Lower leg skin (tissue), 4 donors: ENCODE results near the gene IGSF5. TPM values are rescaled to one million over a fixed set of nuclear protein-coding genes. Genes with fewer than 3 reads are reported as not detected.

ENCODE experiments used
- DNase-seq, 2 donors: peaks; one replicate each; pipeline ENCODE4 v3.0.0-alpha.2; 2019; ENCODE audit warnings: low spot score in 2 of 2
- H3K4me3 ChIP-seq: fragments of 200-600 bp; sonication (generic); 2 replicates; pipeline ENCODE4 v1.5.1; 2017; ENCODE audit warnings: mild to moderate bottlenecking, low read depth; ENCODE audit not compliant: poor library complexity, severe bottlenecking
- POLR2A ChIP-seq, 2 donors: fragments of 450-650 bp; IDR thresholded peaks; one replicate each; pipeline ENCODE4 v1.6.1; 2016 to 2017; ENCODE audit warnings: antibody characterized with exemption in 2 of 2, mild to moderate bottlenecking in 1 of 2, moderate library complexity in 1 of 2
- WGBS, 2 donors: methylation state at CpG; one replicate each; pipeline ENCODE4 v1.1.5; 2018; 5-methylcytosine and 5-hydroxymethylcytosine counted together
- intact Hi-C: fragments of 100-400 bp; cut with DNase I; formaldehyde crosslinking; loops from one replicate; pipeline ENCODE4 v1.15.0; 2023; ENCODE audit warnings: low total_unique reads
- total RNA-seq, 4 donors: library from RNA; depleted of rRNA; stranded (reverse); fragments of >200 nt; gene quantifications; one replicate each; pipeline ENCODE4 v1.1.0, GENCODE V29; 2016
- TF ChIP-seq, protein P1 (sequence below), 3 donors: fragments of 450-650 bp; IDR thresholded peaks; one replicate each; pipeline ENCODE4 v1.5.1; 2016; ENCODE audit warnings: antibody characterized with exemption in 3 of 3, mild to moderate bottlenecking in 3 of 3, moderate library complexity in 2 of 3

Gene IGSF5
- total RNA-seq, 4 donors from 2014 or later, result 1.2 to 1.4 (median 1.3) TPM; not detected in 1

DNA sequence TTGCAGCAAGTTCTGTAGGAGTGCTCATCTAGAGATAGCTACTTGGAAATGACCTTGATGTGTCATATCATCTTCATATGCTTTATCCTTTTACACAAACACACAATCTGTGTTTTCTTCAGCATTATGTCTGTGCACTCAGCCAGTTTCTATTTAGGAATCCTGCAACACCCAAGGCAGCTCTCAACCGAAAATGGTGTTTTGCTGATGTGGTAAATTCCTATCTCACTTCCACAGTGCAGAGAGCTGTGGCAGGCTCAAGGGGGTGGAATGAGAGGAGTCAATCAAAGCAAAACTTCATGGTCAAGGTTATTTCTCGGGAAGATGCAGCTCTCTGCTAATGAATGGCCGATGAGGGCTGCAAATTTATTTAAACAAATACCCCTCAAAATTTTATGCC, 59.3 kb downstream of the IGSF5 start:
- DNase-seq, result no peak
- no peak for TF ChIP-seq POLR2A (IDR thresholded peaks at IDR 0.05)
- TF ChIP-seq, protein P1, sequence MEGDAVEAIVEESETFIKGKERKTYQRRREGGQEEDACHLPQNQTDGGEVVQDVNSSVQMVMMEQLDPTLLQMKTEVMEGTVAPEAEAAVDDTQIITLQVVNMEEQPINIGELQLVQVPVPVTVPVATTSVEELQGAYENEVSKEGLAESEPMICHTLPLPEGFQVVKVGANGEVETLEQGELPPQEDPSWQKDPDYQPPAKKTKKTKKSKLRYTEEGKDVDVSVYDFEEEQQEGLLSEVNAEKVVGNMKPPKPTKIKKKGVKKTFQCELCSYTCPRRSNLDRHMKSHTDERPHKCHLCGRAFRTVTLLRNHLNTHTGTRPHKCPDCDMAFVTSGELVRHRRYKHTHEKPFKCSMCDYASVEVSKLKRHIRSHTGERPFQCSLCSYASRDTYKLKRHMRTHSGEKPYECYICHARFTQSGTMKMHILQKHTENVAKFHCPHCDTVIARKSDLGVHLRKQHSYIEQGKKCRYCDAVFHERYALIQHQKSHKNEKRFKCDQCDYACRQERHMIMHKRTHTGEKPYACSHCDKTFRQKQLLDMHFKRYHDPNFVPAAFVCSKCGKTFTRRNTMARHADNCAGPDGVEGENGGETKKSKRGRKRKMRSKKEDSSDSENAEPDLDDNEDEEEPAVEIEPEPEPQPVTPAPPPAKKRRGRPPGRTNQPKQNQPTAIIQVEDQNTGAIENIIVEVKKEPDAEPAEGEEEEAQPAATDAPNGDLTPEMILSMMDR (IDR thresholded peaks at IDR 0.05), result no peak
- H3K4me3 ChIP-seq, result no peak overlapping the region
- intact Hi-C loops, result loop anchor here (5.0 kb wide), 1 partner anchor 558 kb away; no protein-coding TSS in a partner anchor
- WGBS, 2 donors, result 81 to 85% methylated on average over 3 of the region's 3 CpGs

DNA sequence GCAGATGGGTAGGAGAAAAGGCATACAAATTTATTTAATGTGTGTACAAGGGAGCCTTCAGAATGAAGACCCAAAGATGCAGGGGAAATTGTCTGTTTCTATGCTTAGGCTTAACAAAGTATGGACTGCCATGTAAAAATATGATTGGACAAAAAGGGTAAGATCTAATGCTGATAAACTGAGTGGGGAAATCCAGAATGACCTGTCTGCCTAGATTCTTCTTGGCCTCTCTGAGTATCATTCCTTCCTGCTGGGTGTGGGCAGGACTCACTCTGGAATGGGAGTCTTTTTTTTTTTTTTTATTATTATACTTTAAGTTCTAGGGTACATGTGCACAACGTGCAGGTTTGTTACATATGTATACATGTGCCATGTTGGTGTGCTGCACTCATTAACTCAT, 61.0 kb downstream of the IGSF5 start:
- WGBS, 2 donors, result 52 to 65% methylated on average over 1 of the region's 1 CpG
- TF ChIP-seq, protein P1 (IDR thresholded peaks at IDR 0.05), result no peak
- no peak for TF ChIP-seq POLR2A (IDR thresholded peaks at IDR 0.05)

DNA sequence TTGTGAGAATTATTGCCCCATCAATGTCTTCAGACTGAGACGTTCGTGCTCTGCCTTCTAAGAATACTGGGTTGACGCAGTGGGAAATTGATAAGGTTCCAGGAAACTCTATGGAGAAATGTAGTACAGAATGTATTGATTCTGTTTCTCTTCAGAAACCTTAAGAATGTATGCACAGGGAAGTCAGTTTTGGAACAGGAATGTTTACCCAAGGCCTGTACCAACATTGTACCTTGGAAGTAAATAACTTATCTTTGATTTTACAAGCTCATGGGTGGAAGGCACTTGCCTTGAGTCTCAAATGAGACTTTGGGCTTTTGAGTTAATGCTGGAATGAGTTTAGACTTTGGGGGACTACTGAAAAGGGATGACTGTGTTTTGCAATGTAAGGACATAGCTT, 62.8 kb downstream of the IGSF5 start:
- no peak for DNase-seq
- intact Hi-C loops, result no loop called here
- H3K4me3 ChIP-seq, result no peak overlapping the region
- whole genome bisulfite sequencing, 2 donors, result 62 to 72% methylated on average over 3 of the region's 3 CpGs
- TF ChIP-seq, protein P1 (IDR thresholded peaks at IDR 0.05), result no peak
- TF ChIP-seq POLR2A (IDR thresholded peaks at IDR 0.05), result no peak

More for the DNA sequence above, 61.0 kb downstream of the IGSF5 start:
- no peak overlapping the region for H3K4me3 ChIP-seq
- DNase-seq, result no peak
- intact Hi-C loops, result no loop called here

DNA sequence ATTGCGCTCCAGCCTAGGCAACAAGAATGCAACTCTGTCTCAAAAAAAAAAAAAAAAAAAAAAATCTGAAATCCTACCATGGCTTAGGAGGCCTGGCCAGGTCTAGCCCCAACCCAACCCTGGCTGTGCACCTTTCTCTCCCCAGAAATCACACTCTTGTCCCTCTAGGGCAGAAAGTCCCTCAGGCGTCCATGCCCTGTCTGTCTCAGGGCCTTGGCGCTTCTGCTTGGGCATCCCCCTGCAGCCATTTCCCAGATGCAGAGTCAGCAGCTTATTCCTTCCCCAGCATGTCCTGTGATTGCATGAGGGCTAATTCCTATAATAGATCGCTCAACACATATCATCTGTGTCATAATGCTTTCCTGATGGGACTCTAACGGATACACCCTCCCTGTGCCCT, 65.0 kb downstream of the IGSF5 start:
- H3K4me3 ChIP-seq, result no peak overlapping the region
- 79 to 82% methylated on average over 5 of the region's 5 CpGs for WGBS, 2 donors
- TF ChIP-seq POLR2A (IDR thresholded peaks at IDR 0.05), result no peak
- TF ChIP-seq, protein P1 (IDR thresholded peaks at IDR 0.05), result no peak
- intact Hi-C loops, result no loop called here
- no peak for DNase-seq

DNA sequence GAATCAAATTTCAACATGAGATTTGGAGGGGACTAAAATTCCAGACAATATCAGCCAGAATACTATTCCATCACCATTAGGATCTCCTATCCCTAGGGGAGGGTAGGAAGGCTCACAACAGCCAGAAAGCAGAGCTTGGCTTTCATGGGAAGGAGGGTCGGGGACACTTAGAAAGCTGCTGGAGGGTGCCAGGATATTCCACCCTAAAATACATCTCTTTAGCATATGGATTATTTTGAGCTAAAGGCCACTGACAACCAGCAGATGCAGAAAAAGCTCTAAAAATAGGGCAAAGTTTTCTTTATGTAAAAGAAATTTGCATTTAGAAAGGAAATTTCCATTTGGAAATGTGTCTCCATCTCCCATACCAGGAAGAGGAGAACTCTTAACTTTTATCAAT, 68.0 kb downstream of the IGSF5 start:
- DNase-seq, result no peak
- H3K4me3 ChIP-seq, result no peak overlapping the region
- 84 to 88% methylated on average over 1 of the region's 1 CpG for WGBS, 2 donors
- intact Hi-C loops, result no loop called here
- TF ChIP-seq, protein P1 (IDR thresholded peaks at IDR 0.05), result no peak
- TF ChIP-seq POLR2A (IDR thresholded peaks at IDR 0.05), result no peak

DNA sequence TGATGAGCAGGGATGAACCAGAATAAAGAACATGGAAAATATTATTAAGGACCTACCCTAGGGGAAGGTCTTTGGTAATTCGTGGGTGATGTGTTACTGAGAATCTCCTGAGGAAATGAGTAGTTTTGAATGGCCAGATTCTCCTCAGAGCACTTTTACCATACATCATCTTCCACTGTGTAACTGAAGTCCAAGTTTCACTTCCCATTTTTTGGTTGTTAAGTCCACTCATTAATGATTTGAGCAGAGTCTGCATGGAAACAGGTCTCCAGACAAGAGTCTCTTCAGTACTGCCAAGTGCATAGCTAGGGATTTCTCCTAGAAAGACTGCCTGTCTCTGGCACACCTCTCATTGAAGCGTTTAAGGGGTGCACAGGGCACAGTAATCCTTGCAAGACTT, 73.6 kb downstream of the IGSF5 start:
- WGBS, 2 donors, result 69 to 72% methylated on average over 2 of the region's 2 CpGs
- intact Hi-C loops, result no loop called here
- TF ChIP-seq, protein P1 (IDR thresholded peaks at IDR 0.05), result no peak
- TF ChIP-seq POLR2A (IDR thresholded peaks at IDR 0.05), result no peak
- DNase-seq, result no peak
- H3K4me3 ChIP-seq, result no peak overlapping the region
